Measurements from ENCODE around the gene NDUFC2.

GRCh38 chr11:78039391-78039918 lies 40.2 kb downstream of the NDUFC2 start:
- TF ChIP-seq CTCF (IDR thresholded peaks at IDR 0.05; ENCODE audit: extremely low read depth in 1 of 2, insufficient read depth in 1 of 2, low read depth in 1 of 2, low read length in 2 of 2): no peak
- no peak for TF ChIP-seq EZH2 (IDR thresholded peaks at IDR 0.05; ENCODE audit: borderline replicate concordance, low read depth, low read length, severe bottlenecking)

Data from endothelial cell of umbilical vein (primary cell).